A549 (cell line): ENCODE data around the gene C14orf132. TPM values are rescaled to one million over a fixed set of nuclear protein-coding genes. Genes with fewer than 3 reads are reported as not detected.

Experiments
- ATAC-seq, 2 experiments: fragments of 200-7000 bp in 1 of 2; fragments of >200 bp in 1 of 2; cut with Nextera tagmentation in 1 of 2; cut with Tn5 transposase in 1 of 2; 3 replicates each; pipeline versions ENCODE4 v1.8.0 to v1.9.1; 2018 to 2020; ENCODE audit warnings: mild to moderate bottlenecking in 1 of 2, moderate library complexity in 1 of 2
- CTCF ChIA-PET: fragments of 300-600 bp; sonication (Branson Sonifier 250); formaldehyde crosslinking; extraction: SDS; loops from one replicate; lab custom pipeline; 2021; ENCODE audit warnings: antibody characterized with exemption, inconsistent platforms; lab: Yijun Ruan, JAX
- POLR2A ChIA-PET: fragments of 350-600 bp; formaldehyde crosslinking; extraction: SDS; loops from one replicate; lab custom pipeline; 2021; ENCODE audit warnings: antibody characterized with exemption, inconsistent platforms; lab: Yijun Ruan, JAX
- DNase-seq, 2 experiments: peaks; one replicate each; pipeline versions ENCODE4 v3.0.0 to v3.0.0-alpha.2; 2011 to 2016; ENCODE audit warnings: low read depth in 1 of 2, low spot score in 1 of 2
- FAIRE-seq: peaks from 2 replicates; lab custom pipeline; 2011; peaks lifted over from hg19 to GRCh38; lab: Jason Lieb, UNC
- H3K27ac ChIP-seq, 2 experiments: fragments of >200 bp; sonication (Bioruptor Twin); formaldehyde crosslinking; 3 replicates each; pipeline ENCODE4 v1.5.1; 2016 to 2017
- H3K4me1 ChIP-seq: fragments of >200 bp; sonication (Bioruptor Twin); formaldehyde crosslinking; 3 replicates; pipeline ENCODE4 v1.6.1; 2016
- H3K4me2 ChIP-seq: fragments of >200 bp; sonication (Bioruptor Twin); formaldehyde crosslinking; 3 replicates; pipeline ENCODE4 v1.6.1; 2016
- H3K4me3 ChIP-seq: fragments of >200 bp; sonication (Bioruptor Twin); formaldehyde crosslinking; 3 replicates; pipeline ENCODE4 v1.5.1; 2016
- H3K9me3 ChIP-seq: fragments of >200 bp; sonication (Bioruptor Twin); formaldehyde crosslinking; 3 replicates; pipeline ENCODE4 v1.6.1; 2016
- BHLHE40 ChIP-seq: IDR thresholded peaks from 2 replicates; pipeline ENCODE4 v1.6.1; 2012; ENCODE audit warnings: low read depth, low read length, inconsistent platforms
- CHD2 ChIP-seq: fragments of 150-350 bp; IDR thresholded peaks from 2 replicates; pipeline ENCODE4 v1.6.1; 2014; ENCODE audit warnings: low read length; ENCODE audit not compliant: partially characterized antibody
- HOXA7 ChIP-seq: fragments of 250-450 bp; sonication (Bioruptor Pico); IDR thresholded peaks from 2 replicates; pipeline ENCODE4 v1.5.0; 2020; ENCODE audit warnings: mild to moderate bottlenecking, moderate library complexity
- HOXB5 ChIP-seq: fragments of 250-450 bp; sonication (Bioruptor Pico); IDR thresholded peaks from 2 replicates; pipeline ENCODE4 v1.5.0; 2020; ENCODE audit warnings: mild to moderate bottlenecking, moderate library complexity
- JUNB ChIP-seq: fragments of >200 bp; sonication (Bioruptor Twin); formaldehyde crosslinking; IDR thresholded peaks from 2 replicates; pipeline ENCODE4 v1.6.1; 2016
- RAD21 ChIP-seq, 2 experiments: fragments of >200 bp in 1 of 2; sonication (Bioruptor Twin) in 1 of 2; formaldehyde crosslinking in 1 of 2; IDR thresholded peaks in 1 of 2; conservative IDR thresholded peaks in 1 of 2; 2 replicates in 1 of 2; 3 replicates in 1 of 2; pipeline ENCODE4 v1.6.1; 2012 to 2018; ENCODE audit warnings: inconsistent platforms in 1 of 2
- ZC3H11A ChIP-seq: fragments of 450-650 bp; IDR thresholded peaks from 2 replicates; pipeline ENCODE4 v1.6.1; 2014; ENCODE audit warnings: antibody characterized with exemption, mild to moderate bottlenecking
- ZSCAN20 ChIP-seq: fragments of 250-450 bp; sonication (Bioruptor Pico); IDR thresholded peaks from 2 replicates; pipeline ENCODE4 v1.8.0; 2022; ENCODE audit warnings: mild to moderate bottlenecking, moderate library complexity
- WGBS: methylation state at CpG from one replicate; pipeline ENCODE4 v1.1.6; 2017; ENCODE audit errors: missing lambda C conversion rate; 5-methylcytosine and 5-hydroxymethylcytosine counted together
- polyA plus RNA-seq, 4 experiments: library from polyadenylated mRNA; depleted of rRNA in 3 of 4; stranded (reverse); fragments of >200 nt; fragmentation: RNase III in 1 of 4; extraction: RNeasy Plus Mini Kit Qiagen cat#74134 plus additional on column Dnase treatment in 1 of 4; gene quantifications; 2 replicates in 3 of 4; 3 replicates in 1 of 4; pipeline ENCODE4 v1.2.3, GENCODE V29; 2011 to 2017
- TF ChIP-seq, protein P1 (sequence below): fragments of 200-600 bp; sonication (generic); IDR thresholded peaks from 2 replicates; pipeline ENCODE4 v1.6.1; 2016; ENCODE audit warnings: antibody characterized with exemption, mild to moderate bottlenecking, moderate library complexity
- TF ChIP-seq, protein P2 (sequence below): fragments of >200 bp; sonication (Bioruptor Twin); formaldehyde crosslinking; IDR thresholded peaks from 3 replicates; pipeline ENCODE4 v1.6.1; 2016
- TF ChIP-seq, protein P3 (sequence below): IDR thresholded peaks from 2 replicates; pipeline ENCODE4 v1.6.1; 2012
- TF ChIP-seq, protein P4 (sequence below): fragments of 250-450 bp; sonication (Bioruptor Pico); IDR thresholded peaks from 2 replicates; pipeline ENCODE4 v1.5.0; 2021; ENCODE audit warnings: mild to moderate bottlenecking, moderate library complexity, borderline replicate concordance

Gene C14orf132
- polyA plus RNA-seq, 2 of the 4 experiments (the other 2 are of a cell fraction) = 4.6 to 8.5 TPM

GRCh38 chr14:96104469-96105057, 65.4 kb downstream of the C14orf132 start (continued):
- TF ChIP-seq, protein P1, sequence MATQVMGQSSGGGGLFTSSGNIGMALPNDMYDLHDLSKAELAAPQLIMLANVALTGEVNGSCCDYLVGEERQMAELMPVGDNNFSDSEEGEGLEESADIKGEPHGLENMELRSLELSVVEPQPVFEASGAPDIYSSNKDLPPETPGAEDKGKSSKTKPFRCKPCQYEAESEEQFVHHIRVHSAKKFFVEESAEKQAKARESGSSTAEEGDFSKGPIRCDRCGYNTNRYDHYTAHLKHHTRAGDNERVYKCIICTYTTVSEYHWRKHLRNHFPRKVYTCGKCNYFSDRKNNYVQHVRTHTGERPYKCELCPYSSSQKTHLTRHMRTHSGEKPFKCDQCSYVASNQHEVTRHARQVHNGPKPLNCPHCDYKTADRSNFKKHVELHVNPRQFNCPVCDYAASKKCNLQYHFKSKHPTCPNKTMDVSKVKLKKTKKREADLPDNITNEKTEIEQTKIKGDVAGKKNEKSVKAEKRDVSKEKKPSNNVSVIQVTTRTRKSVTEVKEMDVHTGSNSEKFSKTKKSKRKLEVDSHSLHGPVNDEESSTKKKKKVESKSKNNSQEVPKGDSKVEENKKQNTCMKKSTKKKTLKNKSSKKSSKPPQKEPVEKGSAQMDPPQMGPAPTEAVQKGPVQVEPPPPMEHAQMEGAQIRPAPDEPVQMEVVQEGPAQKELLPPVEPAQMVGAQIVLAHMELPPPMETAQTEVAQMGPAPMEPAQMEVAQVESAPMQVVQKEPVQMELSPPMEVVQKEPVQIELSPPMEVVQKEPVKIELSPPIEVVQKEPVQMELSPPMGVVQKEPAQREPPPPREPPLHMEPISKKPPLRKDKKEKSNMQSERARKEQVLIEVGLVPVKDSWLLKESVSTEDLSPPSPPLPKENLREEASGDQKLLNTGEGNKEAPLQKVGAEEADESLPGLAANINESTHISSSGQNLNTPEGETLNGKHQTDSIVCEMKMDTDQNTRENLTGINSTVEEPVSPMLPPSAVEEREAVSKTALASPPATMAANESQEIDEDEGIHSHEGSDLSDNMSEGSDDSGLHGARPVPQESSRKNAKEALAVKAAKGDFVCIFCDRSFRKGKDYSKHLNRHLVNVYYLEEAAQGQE = no peak
- TF ChIP-seq RAD21 (conservative IDR thresholded peaks at IDR 0.05 in 1 of 2, IDR thresholded peaks at IDR 0.05 in 1 of 2) (peak; percentile 23 to 76), BHLHE40 (no peak), ZC3H11A (no peak)
- TF ChIP-seq, protein P2, sequence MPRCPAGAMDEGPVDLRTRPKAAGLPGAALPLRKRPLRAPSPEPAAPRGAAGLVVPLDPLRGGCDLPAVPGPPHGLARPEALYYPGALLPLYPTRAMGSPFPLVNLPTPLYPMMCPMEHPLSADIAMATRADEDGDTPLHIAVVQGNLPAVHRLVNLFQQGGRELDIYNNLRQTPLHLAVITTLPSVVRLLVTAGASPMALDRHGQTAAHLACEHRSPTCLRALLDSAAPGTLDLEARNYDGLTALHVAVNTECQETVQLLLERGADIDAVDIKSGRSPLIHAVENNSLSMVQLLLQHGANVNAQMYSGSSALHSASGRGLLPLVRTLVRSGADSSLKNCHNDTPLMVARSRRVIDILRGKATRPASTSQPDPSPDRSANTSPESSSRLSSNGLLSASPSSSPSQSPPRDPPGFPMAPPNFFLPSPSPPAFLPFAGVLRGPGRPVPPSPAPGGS = peak; percentile 86; the same call in 1 of the 3 replicates

GRCh38 chr14:96105089-96105925, 66.1 kb downstream of the C14orf132 start:
- no peak for DNase-seq
- Histone ChIP-seq H3K9me3 (peaks cover 6% of the 10 kb centered on the region; the same call in 2 of the 3 replicates), H3K4me1 (peaks cover 40% of the 10 kb centered on the region), H3K27ac (peak overlapping the region; percentile 86 to 89), H3K4me2 (peak overlapping the region; percentile 15), H3K4me3 (no peak overlapping the region)
- WGBS = 80% methylated on average over 16 of the region's 16 CpGs
- ChIA-PET CTCF (interaction anchor here (1.1 to 16.8 kb wide), 5 partner anchors 15 to 174 kb away, joined by 4 to 486 read pairs (median 6); no protein-coding TSS in a partner anchor), POLR2A (no interaction called here)
- FAIRE-seq = no peak
- no peak; a peak in 1 of 6 replicates for ATAC-seq
- TF ChIP-seq, protein P1 = no peak
- TF ChIP-seq CHD2 = no peak
- TF ChIP-seq HOXA7 (CRISPR knock-in tag) = no peak
- TF ChIP-seq, protein P3, sequence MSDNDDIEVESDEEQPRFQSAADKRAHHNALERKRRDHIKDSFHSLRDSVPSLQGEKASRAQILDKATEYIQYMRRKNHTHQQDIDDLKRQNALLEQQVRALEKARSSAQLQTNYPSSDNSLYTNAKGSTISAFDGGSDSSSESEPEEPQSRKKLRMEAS = no peak
- TF ChIP-seq, protein P4, sequence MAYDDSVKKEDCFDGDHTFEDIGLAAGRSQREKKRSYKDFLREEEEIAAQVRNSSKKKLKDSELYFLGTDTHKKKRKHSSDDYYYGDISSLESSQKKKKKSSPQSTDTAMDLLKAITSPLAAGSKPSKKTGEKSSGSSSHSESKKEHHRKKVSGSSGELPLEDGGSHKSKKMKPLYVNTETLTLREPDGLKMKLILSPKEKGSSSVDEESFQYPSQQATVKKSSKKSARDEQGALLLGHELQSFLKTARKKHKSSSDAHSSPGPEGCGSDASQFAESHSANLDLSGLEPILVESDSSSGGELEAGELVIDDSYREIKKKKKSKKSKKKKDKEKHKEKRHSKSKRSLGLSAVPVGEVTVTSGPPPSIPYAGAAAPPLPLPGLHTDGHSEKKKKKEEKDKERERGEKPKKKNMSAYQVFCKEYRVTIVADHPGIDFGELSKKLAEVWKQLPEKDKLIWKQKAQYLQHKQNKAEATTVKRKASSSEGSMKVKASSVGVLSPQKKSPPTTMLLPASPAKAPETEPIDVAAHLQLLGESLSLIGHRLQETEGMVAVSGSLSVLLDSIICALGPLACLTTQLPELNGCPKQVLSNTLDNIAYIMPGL (CRISPR knock-in tag) = no peak
- TF ChIP-seq JUNB = no peak
- no peak for TF ChIP-seq ZSCAN20 (CRISPR knock-in tag)
- no peak for TF ChIP-seq HOXB5 (CRISPR knock-in tag)
